Measurements from ENCODE around the gene CAPN15. TPM values are rescaled to one million over a fixed set of nuclear protein-coding genes. Genes with fewer than 3 reads are reported as not detected.
A peak's percentile ranks its signal among the peaks of the same experiment; 100 is the strongest.
"Not testable (repeated sequence)": the region's sequence is repeated elsewhere in the genome, so short reads cannot be mapped to it uniquely, and the experiment has no call there.

The CAPN15 gene
- total RNA-seq (2014; rRNA removed; shearing (Covaris generic)) (68.0 and 69.4 TPM in 2 replicates), polyA plus RNA-seq (2016; fragmentation: Nextera tagmentation; extraction: Ambion mirVana) (5.4 and 5.7 TPM in 2 replicates)

DNA sequence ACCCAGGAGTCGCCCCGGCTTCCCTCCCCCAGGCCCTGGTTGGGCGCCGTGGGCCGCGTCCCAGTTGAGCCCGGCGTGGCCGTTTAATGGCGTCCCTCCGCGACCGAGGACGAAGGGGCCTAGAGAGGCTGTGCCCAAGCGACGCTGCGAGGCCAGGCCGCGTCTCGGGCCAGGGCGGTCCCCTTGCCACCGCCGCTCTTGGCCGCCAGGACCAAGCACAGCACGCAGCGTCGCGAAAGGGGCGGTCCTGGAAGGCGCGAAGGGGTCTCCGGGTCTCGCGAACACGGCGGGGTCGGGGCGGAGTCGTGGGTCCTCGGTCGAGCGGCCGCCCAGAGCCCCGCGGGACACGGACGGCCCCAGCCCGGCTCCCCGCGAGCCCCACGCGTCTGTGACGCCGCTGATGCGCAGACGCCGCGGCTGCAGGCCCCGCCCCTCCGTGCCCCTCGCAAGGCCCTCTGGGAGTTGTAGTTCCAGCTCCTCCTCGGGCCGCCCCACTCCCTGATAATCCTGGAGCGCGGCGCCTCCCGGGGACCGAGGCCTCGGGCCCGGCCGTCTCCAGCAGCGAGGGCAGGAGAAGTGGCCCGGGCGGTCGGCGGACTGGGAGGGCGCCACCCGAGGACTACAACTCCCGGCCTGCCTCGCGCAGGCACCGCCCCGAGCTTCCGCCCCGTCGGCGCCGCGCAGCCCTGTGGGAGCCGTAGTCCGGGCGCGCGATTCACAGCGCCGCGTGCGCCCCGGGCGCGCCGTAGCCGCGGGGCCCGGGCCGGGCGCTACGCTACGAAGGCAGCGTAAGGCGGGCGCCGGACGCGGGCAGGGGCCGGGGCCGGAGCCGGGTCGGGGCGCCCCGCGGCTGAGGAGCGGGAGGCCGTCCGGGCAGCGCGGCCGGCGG is at the start of gene CAPN15:
Gene CAPN15 (plus strand): TSS at position 698 of the 889 bp plus-strand sequence. CDS start 19,127 bp downstream, outside the sequence.
- Histone ChIP-seq H2AFZ (peak within 1 kb of the TSS; percentile 41; the same call in 1 of the 2 replicates), H3K9me3 (ENCODE audit: low read depth) (no peaks in the 10 kb centered on the region), H3K36me3 (ENCODE audit: low read depth) (no peaks in the 10 kb centered on the region), H3K79me2 (ENCODE audit: insufficient read depth) (peaks cover 53% of the 10 kb centered on the region), H3K9ac (peak within 1 kb of the TSS; percentile 83), H3K9me2 (ENCODE audit: insufficient read depth) (no peaks in the 10 kb centered on the region), H3K4me2 (ENCODE audit: unreplicated experiment) (peak within 1 kb of the TSS; percentile 92), H3F3A (ENCODE audit: insufficient read depth) (peaks cover 31% of the 10 kb centered on the region), H3K4me3 (peak within 1 kb of the TSS; percentile 86), H3K27ac (peak within 1 kb of the TSS; percentile 94), H4K20me1 (ENCODE audit: insufficient read depth) (no peaks in the 10 kb centered on the region), H3K27me3 (replicated peaks; ENCODE audit: insufficient read depth) (no peaks in the 10 kb centered on the region), H3K4me1 (ENCODE audit: insufficient read depth) (peaks cover 34% of the 10 kb centered on the region)
- no peak for TF ChIP-seq EZH2 (IDR thresholded peaks at IDR 0.05; ENCODE audit: insufficient read depth, poor library complexity, severe bottlenecking)
- no peak for TF ChIP-seq EZH2phosphoT487 (IDR thresholded peaks at IDR 0.05; ENCODE audit: insufficient read depth, low read depth)
- peak; percentile 96 for DNase-seq
- 1% methylated on average over 90 to 118 of the region's 129 CpGs for WGBS, 2 experiments (ENCODE audit: low coverage in 1 of 2, low lambda C conversion rate in 2 of 2, missing lambda C conversion rate in 2 of 2)
- in situ Hi-C loops (cut with MboI): no loop called here

DNA sequence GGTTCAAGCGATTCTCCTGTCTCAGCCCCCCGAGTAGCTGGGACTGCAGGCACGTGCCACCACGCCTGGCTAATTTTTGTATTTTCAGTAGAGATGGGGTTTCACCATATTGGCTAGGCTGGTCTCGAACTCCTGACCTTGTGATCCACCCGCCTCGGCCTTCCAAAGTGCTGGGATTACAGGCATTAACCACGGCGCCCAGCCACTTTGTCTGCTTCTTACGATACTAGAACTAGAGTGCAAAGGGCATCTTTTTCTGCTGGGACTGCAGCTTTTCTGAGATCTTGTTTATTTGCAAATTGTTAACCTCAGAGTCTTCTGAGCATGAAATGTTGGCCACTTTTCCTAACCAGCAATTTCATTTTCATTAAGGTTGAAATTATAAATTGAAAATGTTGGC is 49.2 kb upstream of the CAPN15 start:
- H3K4me1 ChIP-seq (ENCODE audit: insufficient read depth); H3K36me3 ChIP-seq (ENCODE audit: low read depth); H3K9ac ChIP-seq; H3K79me2 ChIP-seq (ENCODE audit: insufficient read depth); H4K20me1 ChIP-seq (ENCODE audit: insufficient read depth); H3K4me2 ChIP-seq (ENCODE audit: unreplicated experiment); DNase-seq; H3K9me2 ChIP-seq (ENCODE audit: insufficient read depth); H3K9me3 ChIP-seq (ENCODE audit: low read depth); H3F3A ChIP-seq (ENCODE audit: insufficient read depth); H3K27ac ChIP-seq; in situ Hi-C loops (cut with MboI); H2AFZ ChIP-seq; H3K27me3 ChIP-seq (replicated peaks; ENCODE audit: insufficient read depth); H3K4me3 ChIP-seq: not testable (repeated sequence)
- WGBS, 2 experiments (ENCODE audit: low coverage in 1 of 2, low lambda C conversion rate in 2 of 2, missing lambda C conversion rate in 2 of 2): 86 to 87% methylated on average over 10 of the region's 10 CpGs

DNA sequence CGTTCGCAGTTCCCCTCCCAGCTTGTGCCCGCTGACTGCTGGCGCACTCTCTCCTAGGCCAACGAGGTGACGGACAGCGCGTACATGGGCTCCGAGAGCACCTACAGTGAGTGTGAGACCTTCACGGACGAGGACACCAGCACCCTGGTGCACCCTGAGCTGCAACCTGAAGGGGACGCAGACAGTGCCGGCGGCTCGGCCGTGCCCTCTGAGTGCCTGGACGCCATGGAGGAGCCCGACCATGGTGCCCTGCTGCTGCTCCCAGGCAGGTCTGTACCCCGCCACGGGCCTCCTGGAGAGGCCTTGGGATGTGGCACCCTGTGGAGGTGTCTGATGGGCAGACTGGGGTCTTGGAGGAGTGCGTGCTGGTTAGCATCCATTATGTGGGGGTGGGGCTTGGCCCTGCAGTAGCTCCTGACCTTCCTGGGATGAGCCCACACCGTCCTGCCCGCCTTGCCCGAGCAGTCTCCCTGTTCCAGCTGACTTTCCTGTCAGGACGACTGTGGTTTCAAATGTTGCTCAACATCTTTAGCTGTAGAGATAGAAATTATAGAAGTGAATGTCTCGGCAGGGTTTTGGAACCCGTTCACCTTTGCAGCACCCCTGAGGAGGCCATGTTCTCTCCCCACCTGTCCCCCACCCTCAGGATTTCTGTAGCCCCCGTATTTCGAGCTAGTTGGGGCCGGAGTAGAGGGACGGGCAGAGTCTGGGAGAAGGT is 44.9 kb upstream of the CAPN15 start:
- no peak overlapping the region for H3K9ac ChIP-seq
- no peak for TF ChIP-seq EZH2phosphoT487 (IDR thresholded peaks at IDR 0.05; ENCODE audit: insufficient read depth, low read depth)
- TF ChIP-seq EZH2 (IDR thresholded peaks at IDR 0.05; ENCODE audit: insufficient read depth, poor library complexity, severe bottlenecking): no peak
- 94 to 95% methylated on average over 30 to 31 of the region's 31 CpGs for WGBS, 2 experiments (ENCODE audit: low coverage in 1 of 2, low lambda C conversion rate in 2 of 2, missing lambda C conversion rate in 2 of 2)

DNA sequence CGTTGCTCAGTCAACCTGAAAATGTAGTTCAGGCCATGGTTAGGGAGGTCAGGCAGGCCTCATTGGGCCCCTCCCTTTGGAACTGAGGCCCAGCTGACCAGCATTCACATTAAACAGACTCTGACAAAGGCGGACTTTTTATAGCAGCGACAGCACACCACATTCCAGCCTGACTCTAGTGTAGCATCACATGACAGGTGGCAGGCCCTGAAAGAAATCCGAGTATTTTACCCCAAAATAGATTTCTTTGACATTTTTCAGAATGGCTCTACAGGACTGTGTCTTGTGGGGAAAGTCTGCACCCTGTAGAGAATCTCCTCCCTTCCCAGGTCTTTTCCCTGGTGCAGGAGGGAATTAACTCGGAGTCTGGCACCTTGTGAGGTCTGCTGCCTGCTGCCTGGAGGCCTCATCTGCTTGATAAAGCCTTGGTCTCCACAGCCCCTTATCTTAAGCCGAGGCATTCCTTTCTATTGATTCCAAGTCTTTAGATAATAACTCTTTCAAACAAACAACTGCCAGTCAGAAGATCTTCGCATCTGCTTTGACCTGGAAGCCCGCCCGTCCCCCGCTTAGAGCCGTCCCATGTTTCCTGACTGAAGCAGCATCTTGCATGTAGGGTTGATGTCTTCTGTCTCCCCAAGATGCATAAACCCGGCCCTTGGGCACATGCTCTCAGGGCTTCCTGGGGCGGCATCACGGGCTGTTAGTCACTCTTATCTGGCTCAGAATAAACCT is 44.0 kb upstream of the CAPN15 start:
- 84 to 86% methylated on average over 14 of the region's 14 CpGs for WGBS, 2 experiments (ENCODE audit: low coverage in 1 of 2, low lambda C conversion rate in 2 of 2, missing lambda C conversion rate in 2 of 2)
- no peak overlapping the region for H3K9ac ChIP-seq
- no peaks in the 10 kb centered on the region for H3F3A ChIP-seq (ENCODE audit: insufficient read depth)
- no peaks in the 10 kb centered on the region for H3K36me3 ChIP-seq (ENCODE audit: low read depth)
- in situ Hi-C loops (cut with MboI): no loop called here
- TF ChIP-seq EZH2 (IDR thresholded peaks at IDR 0.05; ENCODE audit: insufficient read depth, poor library complexity, severe bottlenecking): no peak
- no peak for TF ChIP-seq EZH2phosphoT487 (IDR thresholded peaks at IDR 0.05; ENCODE audit: insufficient read depth, low read depth)
- no peak for DNase-seq
- no peaks in the 10 kb centered on the region for H4K20me1 ChIP-seq (ENCODE audit: insufficient read depth)
- no peak overlapping the region for H3K4me2 ChIP-seq (ENCODE audit: unreplicated experiment)
- no peak overlapping the region for H2AFZ ChIP-seq
- H3K4me1 ChIP-seq (ENCODE audit: insufficient read depth): no peaks in the 10 kb centered on the region
- H3K27me3 ChIP-seq (replicated peaks; ENCODE audit: insufficient read depth): no peaks in the 10 kb centered on the region
- no peak overlapping the region for H3K4me3 ChIP-seq
- H3K79me2 ChIP-seq (ENCODE audit: insufficient read depth): no peaks in the 10 kb centered on the region
- H3K27ac ChIP-seq: no peak overlapping the region
- H3K9me2 ChIP-seq (ENCODE audit: insufficient read depth): no peaks in the 10 kb centered on the region
- H3K9me3 ChIP-seq (ENCODE audit: low read depth): no peaks in the 10 kb centered on the region

More for the DNA sequence above, 44.9 kb upstream of the CAPN15 start:
- Histone ChIP-seq H4K20me1 (ENCODE audit: insufficient read depth) (no peaks in the 10 kb centered on the region), H3K9me2 (ENCODE audit: insufficient read depth) (no peaks in the 10 kb centered on the region), H3K27ac (no peak overlapping the region), H3K4me1 (ENCODE audit: insufficient read depth) (no peaks in the 10 kb centered on the region), H3F3A (ENCODE audit: insufficient read depth) (no peaks in the 10 kb centered on the region), H3K79me2 (ENCODE audit: insufficient read depth) (no peaks in the 10 kb centered on the region), H3K36me3 (ENCODE audit: low read depth) (no peaks in the 10 kb centered on the region), H3K27me3 (replicated peaks; ENCODE audit: insufficient read depth) (no peaks in the 10 kb centered on the region), H2AFZ (no peak overlapping the region), H3K9me3 (ENCODE audit: low read depth) (no peaks in the 10 kb centered on the region), H3K4me3 (no peak overlapping the region), H3K4me2 (ENCODE audit: unreplicated experiment) (no peak overlapping the region)
- in situ Hi-C loops (cut with MboI): no loop called here
- no peak for DNase-seq
